H9 (cell line): ENCODE measurements around the gene EED. TPM values are rescaled to one million over a fixed set of nuclear protein-coding genes. Genes with fewer than 3 reads are reported as not detected.

Source experiments
- DNase-seq: peaks from one replicate; pipeline ENCODE4 v3.0.0-alpha.2; 2017
- H2AFZ ChIP-seq: one replicate; pipeline ENCODE4 v1.6.1; 2013; ENCODE audit warnings: mild to moderate bottlenecking, low read length, control low read depth, moderate library complexity
- H2AK5ac ChIP-seq: 2 replicates; pipeline ENCODE4 v1.6.1; 2013; ENCODE audit warnings: low read length, control low read depth, mixed read lengths; ENCODE audit not compliant: insufficient read length
- H2BK120ac ChIP-seq: one replicate; pipeline ENCODE4 v1.6.1; 2013; ENCODE audit warnings: low read depth, mild to moderate bottlenecking, low read length, control low read depth, inconsistent platforms; ENCODE audit not compliant: poor library complexity, severe bottlenecking
- H2BK12ac ChIP-seq: 2 replicates; pipeline ENCODE4 v1.6.1; 2013; ENCODE audit warnings: low read length, control low read depth, mixed read lengths, low read depth; ENCODE audit not compliant: insufficient read length
- H2BK15ac ChIP-seq: 2 replicates; pipeline ENCODE4 v1.6.1; 2013; ENCODE audit warnings: low read depth, low read length, control low read depth
- H2BK20ac ChIP-seq: one replicate; pipeline ENCODE4 v1.6.1; 2013; ENCODE audit warnings: low read depth, mild to moderate bottlenecking, low read length, control low read depth, inconsistent platforms; ENCODE audit not compliant: poor library complexity, severe bottlenecking
- H2BK5ac ChIP-seq: 2 replicates; pipeline ENCODE4 v1.6.1; 2013; ENCODE audit warnings: low read length, control low read depth, mixed read lengths; ENCODE audit not compliant: insufficient read length
- H3K14ac ChIP-seq: 2 replicates; pipeline ENCODE4 v1.6.1; 2013; ENCODE audit warnings: low read length, control low read depth; ENCODE audit not compliant: insufficient read depth
- H3K18ac ChIP-seq: 2 replicates; pipeline ENCODE4 v1.6.1; 2013; ENCODE audit warnings: low read depth, mild to moderate bottlenecking, mixed read lengths, low read length, control low read depth; ENCODE audit not compliant: insufficient read length
- H3K23ac ChIP-seq: 2 replicates; pipeline ENCODE4 v1.6.1; 2013; ENCODE audit warnings: low read length, control low read depth, mixed read lengths, low read depth; ENCODE audit not compliant: insufficient read length
- H3K23me2 ChIP-seq: 2 replicates; pipeline ENCODE4 v1.6.1; 2013; ENCODE audit warnings: low read depth, mild to moderate bottlenecking, mixed read lengths, low read length, control low read depth; ENCODE audit not compliant: insufficient read length, poor library complexity, severe bottlenecking
- H3K27ac ChIP-seq: 2 replicates; pipeline ENCODE4 v1.5.1; 2013; ENCODE audit warnings: low read length, control low read depth, mixed read lengths, low read depth; ENCODE audit not compliant: insufficient read length
- H3K27me3 ChIP-seq: 2 replicates; pipeline ENCODE4 v1.6.1; 2013; ENCODE audit warnings: low read length, control low read depth, inconsistent platforms; ENCODE audit not compliant: insufficient read depth
- H3K4ac ChIP-seq: 2 replicates; pipeline ENCODE4 v1.6.1; 2013; ENCODE audit warnings: low read depth, mild to moderate bottlenecking, control low read depth, inconsistent platforms, low read length, moderate library complexity
- H3K4me1 ChIP-seq: 2 replicates; pipeline ENCODE4 v1.6.1; 2013; ENCODE audit warnings: low read length, control low read depth, inconsistent platforms; ENCODE audit not compliant: insufficient read depth
- H3K4me2 ChIP-seq: 2 replicates; pipeline ENCODE4 v1.6.1; 2013; ENCODE audit warnings: low read length, control low read depth, mixed read lengths; ENCODE audit not compliant: insufficient read length, insufficient read depth
- H3K56ac ChIP-seq: 2 replicates; pipeline ENCODE4 v1.6.1; 2013; ENCODE audit warnings: low read depth, mild to moderate bottlenecking, mixed read lengths, low read length, control low read depth; ENCODE audit not compliant: insufficient read length
- H3K79me1 ChIP-seq: 2 replicates; pipeline ENCODE4 v1.6.1; 2013; ENCODE audit warnings: low read depth, mild to moderate bottlenecking, moderate library complexity, low read length, control low read depth, inconsistent platforms; ENCODE audit not compliant: insufficient read depth, poor library complexity, severe bottlenecking
- H3K79me2 ChIP-seq: 2 replicates; pipeline ENCODE4 v1.6.1; 2013; ENCODE audit warnings: low read length, control low read depth, inconsistent platforms; ENCODE audit not compliant: insufficient read depth
- H3K9ac ChIP-seq: 2 replicates; pipeline ENCODE4 v1.6.1; 2013; ENCODE audit warnings: low read length, control low read depth, mixed read lengths; ENCODE audit not compliant: insufficient read length; ENCODE audit errors: extremely low read depth
- H3K9me3 ChIP-seq: one replicate; pipeline ENCODE4 v1.6.1; 2013; ENCODE audit warnings: low read depth, low read length, inconsistent platforms; ENCODE audit not compliant: control insufficient read depth
- H3T11ph ChIP-seq: one replicate; pipeline ENCODE4 v1.6.1; 2013; ENCODE audit warnings: mild to moderate bottlenecking, low read length, control low read depth, inconsistent platforms
- H4K20me1 ChIP-seq: one replicate; pipeline ENCODE4 v1.6.1; 2013; ENCODE audit not compliant: control insufficient read depth, insufficient read length, insufficient read depth
- H4K5ac ChIP-seq: 2 replicates; pipeline ENCODE4 v1.6.1; 2013; ENCODE audit warnings: low read depth, mild to moderate bottlenecking, mixed read lengths, low read length, control low read depth; ENCODE audit not compliant: insufficient read length
- H4K8ac ChIP-seq: replicated peaks from 2 replicates; pipeline ENCODE4 v1.6.1; 2013; ENCODE audit warnings: low read length, control low read depth, mixed read lengths, low read depth; ENCODE audit not compliant: insufficient read length
- H4K91ac ChIP-seq: 2 replicates; pipeline ENCODE4 v1.6.1; 2013; ENCODE audit warnings: low read depth, mild to moderate bottlenecking, moderate library complexity, mixed read lengths, low read length, control low read depth; ENCODE audit not compliant: insufficient read length
- H3K27ac Mint-ChIP-seq, 3 experiments: 2 replicates in 2 of 3; 3 replicates in 1 of 3; pipeline ENCODE4 v1.8.0; 2020 to 2021; ENCODE audit warnings: mixed read lengths in 3 of 3, mild to moderate bottlenecking in 1 of 3, moderate library complexity in 1 of 3
- H3K27me3 Mint-ChIP-seq: 2 replicates; pipeline ENCODE4 v1.8.0; 2021; ENCODE audit warnings: low read depth, mild to moderate bottlenecking, moderate library complexity, mixed read lengths
- H3K36me3 Mint-ChIP-seq, 3 experiments: 2 replicates in 2 of 3; 3 replicates in 1 of 3; pipeline ENCODE4 v1.8.0; 2020 to 2021; ENCODE audit warnings: low read depth in 3 of 3, mixed read lengths in 3 of 3; ENCODE audit not compliant: insufficient read depth in 1 of 3
- H3K4me1 Mint-ChIP-seq, 2 experiments: 2 replicates each; pipeline ENCODE4 v1.8.0; 2020; ENCODE audit warnings: mixed read lengths in 2 of 2
- H3K4me3 Mint-ChIP-seq, 2 experiments: 2 replicates in 1 of 2; 3 replicates in 1 of 2; pipeline ENCODE4 v1.8.0; 2020 to 2021; ENCODE audit warnings: mild to moderate bottlenecking in 2 of 2, mixed read lengths in 2 of 2, moderate library complexity in 1 of 2
- H3K9me3 Mint-ChIP-seq, 2 experiments: 2 replicates in 1 of 2; 3 replicates in 1 of 2; pipeline ENCODE4 v1.8.0; 2020; ENCODE audit warnings: mild to moderate bottlenecking in 2 of 2, mixed read lengths in 2 of 2, moderate library complexity in 1 of 2
- CTCF ChIP-seq: fragments of 200-600 bp; sonication (generic); conservative IDR thresholded peaks from 3 replicates; pipeline ENCODE4 v1.8.0; 2021; ENCODE audit warnings: antibody characterized with exemption, mild to moderate bottlenecking
- WGBS: extraction: QIAGEN DNeasy Blood & Tissue Kit; methylation state at CpG from one replicate; pipeline ENCODE4 v1.1.7; 2013; ENCODE audit warnings: missing lambda C conversion rate, low lambda C conversion rate, mixed read lengths; ENCODE audit not compliant: insufficient read length; ENCODE audit errors: extremely low coverage; 5-methylcytosine and 5-hydroxymethylcytosine counted together
- total RNA-seq: library from RNA; stranded (reverse); gene quantifications from 2 replicates; pipeline ENCODE4 v1.2.1, GENCODE V29; 2021

Gene EED
- total RNA-seq, 1 experiment from 2014 or later, result 34.1 TPM

GRCh38 chr11:86209806-86210657, 34.5 kb upstream of the EED start:
- no peak overlapping the region for H2BK120ac ChIP-seq
- no peaks in the 10 kb centered on the region for H3K23me2 ChIP-seq
- no peak overlapping the region for H3K4ac ChIP-seq
- Mint-ChIP-seq H3K9me3 (no peaks in the 10 kb centered on the region), H3K27ac (no peak overlapping the region), H3K4me1 (no peaks in the 10 kb centered on the region), H3K27me3 (no peaks in the 10 kb centered on the region; the same call in 1 of the 2 replicates), H3K4me3 (no peak overlapping the region), H3K36me3 (no peaks in the 10 kb centered on the region)
- no peak overlapping the region for H2BK12ac ChIP-seq
- no peak for TF ChIP-seq CTCF
- no peak overlapping the region for H4K8ac ChIP-seq
- no peak overlapping the region for H3K14ac ChIP-seq
- H3K79me1 ChIP-seq, result no peaks in the 10 kb centered on the region
- no peak overlapping the region for H3K4me2 ChIP-seq
- no peaks in the 10 kb centered on the region for H3K27me3 ChIP-seq
- no peaks in the 10 kb centered on the region for H3K79me2 ChIP-seq
- DNase-seq, result no peak
- H3K9ac ChIP-seq, result no peak overlapping the region
- no peak overlapping the region for H4K5ac ChIP-seq
- H2BK5ac ChIP-seq, result no peak overlapping the region
- H3T11ph ChIP-seq, result no peak overlapping the region
- no CpG with 5 or more reads among the region's 9 CpGs for WGBS
- no peaks in the 10 kb centered on the region for H3K9me3 ChIP-seq
- H4K91ac ChIP-seq, result no peak overlapping the region
- H3K18ac ChIP-seq, result no peak overlapping the region
- no peak overlapping the region for H3K27ac ChIP-seq
- no peaks in the 10 kb centered on the region for H3K4me1 ChIP-seq
- no peak overlapping the region for H2BK15ac ChIP-seq
- no peak overlapping the region for H3K23ac ChIP-seq
- H2AK5ac ChIP-seq, result no peak overlapping the region
- no peaks in the 10 kb centered on the region for H4K20me1 ChIP-seq
- no peak overlapping the region for H2AFZ ChIP-seq
- H2BK20ac ChIP-seq, result no peak overlapping the region
- H3K56ac ChIP-seq, result no peak overlapping the region
